Measurements from ENCODE around the gene SLC12A7.

- TF ChIP-seq YY1 (IDR thresholded peaks at IDR 0.05; ENCODE audit: insufficient read depth, insufficient read length) (no peak), ZNF274 (IDR thresholded peaks at IDR 0.05; ENCODE audit: low read depth, low read length) (no peak)
Observed at GRCh38 chr5:1151316-1151715, 39.5 kb upstream of the SLC12A7 start.

Data from NT2/D1 (cell line).